ENCODE measurements around the gene ERMARD.
A peak's percentile ranks its signal among the peaks of the same experiment; 100 is the strongest.

The ERMARD gene

GRCh38 chr6:169783401-169783800 lies 32.0 kb downstream of the ERMARD start:
- Histone ChIP-seq H3K27ac (no peak overlapping the region), H3K4me3 (no peak overlapping the region)
- DNase-seq (ENCODE audit: low spot score): peak; percentile 54
- no peak for TF ChIP-seq CTCF (IDR thresholded peaks at IDR 0.05)

- no peak for TF ChIP-seq CTCF (IDR thresholded peaks at IDR 0.05)
Observed at GRCh38 chr6:169783971-169784820, 32.8 kb downstream of the ERMARD start.

GRCh38 chr6:169784821-169785340 lies 33.5 kb downstream of the ERMARD start:
- TF ChIP-seq CTCF (IDR thresholded peaks at IDR 0.05): no peak
- no peak overlapping the region for H3K27ac ChIP-seq
- peak; percentile 19 for DNase-seq (ENCODE audit: low spot score)

More at GRCh38 chr6:169783971-169784820, 32.8 kb downstream of the ERMARD start:
- peak; percentile 67 for DNase-seq (ENCODE audit: low spot score)
- Histone ChIP-seq H3K4me3 (no peak overlapping the region), H3K27ac (no peak overlapping the region)

GRCh38 chr6:169785566-169785965 lies 34.1 kb downstream of the ERMARD start:
- no peak for TF ChIP-seq CTCF (IDR thresholded peaks at IDR 0.05)
- no peak overlapping the region for H3K27ac ChIP-seq
- peak; percentile 11 for DNase-seq (ENCODE audit: low spot score)
- no peak overlapping the region for H3K4me3 ChIP-seq

More at GRCh38 chr6:169784821-169785340, 33.5 kb downstream of the ERMARD start:
- H3K4me3 ChIP-seq: no peak overlapping the region

- no peak for DNase-seq (ENCODE audit: low spot score)
- no peak for TF ChIP-seq CTCF (IDR thresholded peaks at IDR 0.05)
- no peak overlapping the region for H3K27ac ChIP-seq
- H3K4me3 ChIP-seq: no peak overlapping the region
Observed at GRCh38 chr6:169786349-169786748, 34.9 kb downstream of the ERMARD start.

- no peak for TF ChIP-seq CTCF (IDR thresholded peaks at IDR 0.05)
- Histone ChIP-seq H3K27ac (no peak overlapping the region), H3K4me3 (no peak overlapping the region)
- peak; percentile 49 for DNase-seq (ENCODE audit: low spot score)
Observed at GRCh38 chr6:169787797-169788196, 36.4 kb downstream of the ERMARD start.

- no peak for TF ChIP-seq CTCF (IDR thresholded peaks at IDR 0.05)
- Histone ChIP-seq H3K27ac (no peak overlapping the region), H3K4me3 (no peak overlapping the region)
- no peak for DNase-seq (ENCODE audit: low spot score)
Observed at GRCh38 chr6:169788809-169789145, 37.4 kb downstream of the ERMARD start.
